Mesenchymal stem cell (in vitro differentiated cells and primary cell): Measurements from ENCODE around the gene ABHD6.

Experiments
- DNase-seq: peaks from one replicate; pipeline ENCODE4 v3.0.0-alpha.2; 2013
- H2AFZ ChIP-seq: one replicate; pipeline ENCODE4 v1.6.1; 2013; ENCODE audit warnings: low read depth, mild to moderate bottlenecking, control low read depth, inconsistent platforms, low read length, moderate library complexity
- H2AK5ac ChIP-seq: 2 replicates; pipeline ENCODE4 v1.6.1; 2013; ENCODE audit warnings: low read length, moderate library complexity, mild to moderate bottlenecking, inconsistent platforms; ENCODE audit not compliant: severe bottlenecking
- H2BK120ac ChIP-seq: one replicate; pipeline ENCODE4 v1.6.1; 2013; ENCODE audit warnings: low read depth, mild to moderate bottlenecking, inconsistent platforms, low read length, moderate library complexity
- H2BK12ac ChIP-seq, 2 experiments: one replicate each; pipeline ENCODE4 v1.6.1; 2013; ENCODE audit warnings: inconsistent platforms in 2 of 2, low read length in 2 of 2, mild to moderate bottlenecking in 2 of 2, moderate library complexity in 2 of 2, control low read depth in 1 of 2
- H2BK15ac ChIP-seq: one replicate; pipeline ENCODE4 v1.6.1; 2013; ENCODE audit warnings: mild to moderate bottlenecking, low read depth, inconsistent platforms; ENCODE audit not compliant: poor library complexity, severe bottlenecking
- H2BK5ac ChIP-seq: 2 replicates; pipeline ENCODE4 v1.6.1; 2013; ENCODE audit warnings: low read depth, mild to moderate bottlenecking, low read length, control low read depth, inconsistent platforms; ENCODE audit not compliant: poor library complexity, severe bottlenecking
- H3K14ac ChIP-seq, 2 experiments: one replicate each; pipeline ENCODE4 v1.6.1; 2013; ENCODE audit warnings: inconsistent platforms in 2 of 2, low read length in 2 of 2, control low read depth in 1 of 2, mild to moderate bottlenecking in 1 of 2, moderate library complexity in 1 of 2
- H3K18ac ChIP-seq, 2 experiments: one replicate each; pipeline ENCODE4 v1.6.1; 2013; ENCODE audit warnings: inconsistent platforms in 2 of 2, low read length in 2 of 2, control low read depth in 1 of 2, low read depth in 1 of 2, mild to moderate bottlenecking in 1 of 2
- H3K23ac ChIP-seq, 2 experiments: one replicate each; pipeline ENCODE4 v1.6.1; 2013; ENCODE audit warnings: inconsistent platforms in 2 of 2, low read length in 2 of 2, mild to moderate bottlenecking in 2 of 2, moderate library complexity in 2 of 2, control low read depth in 1 of 2
- H3K27ac ChIP-seq: 2 replicates; pipeline ENCODE4 v1.5.1; 2013; ENCODE audit warnings: mild to moderate bottlenecking, moderate library complexity, low read length, control low read depth, inconsistent platforms; ENCODE audit not compliant: poor library complexity, severe bottlenecking
- H3K27me3 ChIP-seq, 2 experiments: 2 replicates each; pipeline versions ENCODE4 v1.6.1 to v1.7.0; 2013; ENCODE audit warnings: low read length in 2 of 2, mild to moderate bottlenecking in 2 of 2, moderate library complexity in 2 of 2, control low read depth in 1 of 2, inconsistent platforms in 1 of 2; ENCODE audit not compliant: control insufficient read depth in 1 of 2, insufficient read depth in 1 of 2
- H3K36me3 ChIP-seq, 2 experiments: 2 replicates each; pipeline versions ENCODE4 v1.6.1 to v1.7.0; 2013; ENCODE audit warnings: low read length in 2 of 2, control low read depth in 1 of 2, inconsistent platforms in 1 of 2, low read depth in 1 of 2, mild to moderate bottlenecking in 1 of 2; ENCODE audit not compliant: insufficient read depth in 2 of 2, control insufficient read depth in 1 of 2
- H3K4ac ChIP-seq, 2 experiments: one replicate each; pipeline ENCODE4 v1.6.1; 2013; ENCODE audit warnings: inconsistent platforms in 2 of 2, low read length in 2 of 2, mild to moderate bottlenecking in 2 of 2, moderate library complexity in 2 of 2, control low read depth in 1 of 2, low read depth in 1 of 2
- H3K4me1 ChIP-seq: 2 replicates; pipeline ENCODE4 v1.6.1; 2013; ENCODE audit warnings: low read depth, low read length, control low read depth; ENCODE audit not compliant: control insufficient read depth, insufficient read depth
- H3K4me2 ChIP-seq: 2 replicates; pipeline ENCODE4 v1.6.1; 2013; ENCODE audit warnings: low read length, mild to moderate bottlenecking, inconsistent platforms; ENCODE audit not compliant: poor library complexity, severe bottlenecking
- H3K4me3 ChIP-seq, 2 experiments: 2 replicates each; pipeline versions ENCODE4 v1.5.1 to v1.7.0; 2013; ENCODE audit warnings: low read length in 2 of 2, mild to moderate bottlenecking in 2 of 2, control low read depth in 1 of 2, low read depth in 1 of 2; ENCODE audit not compliant: insufficient read depth in 1 of 2
- H3K79me1 ChIP-seq: replicated peaks from 2 replicates; pipeline ENCODE4 v1.6.1; 2013; ENCODE audit warnings: mild to moderate bottlenecking, control low read depth, low read length, inconsistent platforms; ENCODE audit not compliant: poor library complexity, severe bottlenecking
- H3K9ac ChIP-seq: 2 replicates; pipeline ENCODE4 v1.7.0; 2013; ENCODE audit warnings: mild to moderate bottlenecking, low read length, moderate library complexity
- H3K9me3 ChIP-seq: 2 replicates; pipeline ENCODE4 v1.7.0; 2013; ENCODE audit warnings: mild to moderate bottlenecking, low read length; ENCODE audit not compliant: control insufficient read depth
- H4K8ac ChIP-seq: one replicate; pipeline ENCODE4 v1.6.1; 2013; ENCODE audit warnings: inconsistent platforms, mild to moderate bottlenecking, low read length, moderate library complexity
- H4K91ac ChIP-seq: one replicate; pipeline ENCODE4 v1.6.1; 2013; ENCODE audit warnings: mild to moderate bottlenecking, low read length, inconsistent platforms
- WGBS: methylation state at CpG from one replicate; pipeline ENCODE4 v1.1.7; 2013; ENCODE audit warnings: mixed read lengths; 5-methylcytosine and 5-hydroxymethylcytosine counted together

Gene ABHD6

DNA sequence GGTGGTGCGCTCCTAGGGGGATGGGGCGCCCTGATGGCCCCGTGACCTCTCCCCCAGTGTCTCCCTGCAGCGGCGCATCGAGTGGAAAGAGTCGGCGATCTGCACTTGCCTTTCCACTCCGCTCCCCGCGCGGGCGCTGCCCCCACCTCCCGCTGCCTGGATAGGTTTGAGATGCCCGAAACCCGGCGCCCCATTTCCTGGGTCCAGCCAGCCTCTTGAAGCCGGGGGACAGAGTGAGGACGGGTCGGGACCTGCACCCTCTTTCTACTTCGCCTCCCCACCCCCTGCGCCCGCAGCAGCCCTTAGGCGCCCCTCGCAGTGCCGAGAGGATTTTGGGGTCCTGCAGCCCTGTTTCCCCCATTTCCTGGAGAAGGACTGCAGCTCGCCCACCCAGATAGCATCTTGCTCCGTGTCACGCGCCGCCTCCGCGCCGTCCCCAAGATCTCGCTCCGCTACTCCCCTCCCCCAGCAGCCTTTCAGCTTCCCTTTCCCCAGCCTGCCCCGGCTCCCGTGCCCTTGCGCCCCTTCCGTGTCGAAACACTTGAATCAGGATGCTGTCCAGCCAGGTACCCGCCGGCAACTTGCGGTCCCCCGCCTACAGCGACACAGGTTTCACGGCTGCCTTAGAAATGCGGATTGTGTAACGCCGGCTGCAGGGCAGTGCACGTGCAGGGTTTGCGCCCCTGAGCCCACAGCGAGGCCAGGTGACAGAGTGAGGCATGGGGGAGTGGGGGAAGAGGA, 519 bp downstream of the ABHD6 start:
- H3K18ac ChIP-seq: peak overlapping the region; percentile 15 to 81
- no peak overlapping the region for H2AK5ac ChIP-seq
- peaks cover 5 to 6% of the 10 kb centered on the region in 2 experiments for H3K27me3 ChIP-seq
- no peak overlapping the region for H3K27ac ChIP-seq
- peak overlapping the region; percentile 24 for H2BK120ac ChIP-seq
- H3K9me3 ChIP-seq: no peaks in the 10 kb centered on the region
- WGBS: 1% methylated on average over 53 of the region's 53 CpGs
- H2BK5ac ChIP-seq: no peak overlapping the region
- H4K8ac ChIP-seq: peak overlapping the region; percentile 68
- H2BK15ac ChIP-seq: peak overlapping the region; percentile 96
- H2AFZ ChIP-seq: peak overlapping the region; percentile 79
- H3K36me3 ChIP-seq: no peaks in the 10 kb centered on the region
- H2BK12ac ChIP-seq: peak overlapping the region in 1 of 2 experiments; percentile 57
- H3K14ac ChIP-seq: peak overlapping the region in 1 of 2 experiments; percentile 61
- H3K9ac ChIP-seq: peak overlapping the region; percentile 87
- peak overlapping the region; percentile 79 for H3K4me2 ChIP-seq
- peaks cover 11% of the 10 kb centered on the region for H3K79me1 ChIP-seq
- no peak overlapping the region for H3K4ac ChIP-seq
- DNase-seq: peak; percentile 21
- peak overlapping the region; percentile 84 to 94 for H3K4me3 ChIP-seq
- H3K23ac ChIP-seq: peak overlapping the region in 1 of 2 experiments; percentile 90
- peaks cover 10% of the 10 kb centered on the region for H3K4me1 ChIP-seq
- H4K91ac ChIP-seq: peak overlapping the region; percentile 61

DNA sequence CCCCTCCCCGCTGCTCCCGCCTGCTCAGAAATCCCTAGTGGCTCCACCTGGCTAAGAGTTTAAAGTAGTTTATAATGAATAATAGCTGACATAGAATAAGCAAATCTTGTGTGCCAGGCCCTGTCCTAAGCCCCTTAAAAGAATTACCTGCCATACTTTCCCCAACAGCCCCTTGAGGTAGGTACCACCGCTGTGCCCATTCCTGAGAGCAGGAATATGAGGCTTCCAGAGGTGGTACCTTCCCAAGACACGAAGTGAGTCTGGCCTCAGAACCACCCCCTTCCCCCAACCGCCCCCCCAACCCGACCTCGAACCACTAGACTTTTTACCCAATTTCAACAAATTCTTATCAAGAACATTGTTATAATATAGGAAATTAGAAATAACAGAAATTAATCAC, 1.2 kb downstream of the ABHD6 start:
- Histone ChIP-seq H2BK5ac (no peak overlapping the region), H3K9me3 (no peaks in the 10 kb centered on the region), H2AFZ (no peak overlapping the region), H4K8ac (no peak overlapping the region), H3K36me3 (no peaks in the 10 kb centered on the region), H3K27ac (no peak overlapping the region), H3K4me2 (peak overlapping the region; percentile 79), H4K91ac (no peak overlapping the region), H3K23ac (no peak overlapping the region), H3K4ac (no peak overlapping the region), H2BK120ac (no peak overlapping the region), H3K79me1 (peaks cover 14% of the 10 kb centered on the region), H2BK12ac (no peak overlapping the region), H3K9ac (peak overlapping the region; percentile 87), H3K18ac (no peak overlapping the region), H3K4me3 (peak overlapping the region in 1 of 2 experiments; percentile 94), H3K4me1 (peaks cover 10% of the 10 kb centered on the region), H3K14ac (no peak overlapping the region), H3K27me3 (peaks cover under 1 to 5% of the 10 kb centered on the region in 2 experiments), H2AK5ac (no peak overlapping the region), H2BK15ac (no peak overlapping the region)
- 72% methylated on average over 2 of the region's 7 CpGs for WGBS
- DNase-seq: no peak

DNA sequence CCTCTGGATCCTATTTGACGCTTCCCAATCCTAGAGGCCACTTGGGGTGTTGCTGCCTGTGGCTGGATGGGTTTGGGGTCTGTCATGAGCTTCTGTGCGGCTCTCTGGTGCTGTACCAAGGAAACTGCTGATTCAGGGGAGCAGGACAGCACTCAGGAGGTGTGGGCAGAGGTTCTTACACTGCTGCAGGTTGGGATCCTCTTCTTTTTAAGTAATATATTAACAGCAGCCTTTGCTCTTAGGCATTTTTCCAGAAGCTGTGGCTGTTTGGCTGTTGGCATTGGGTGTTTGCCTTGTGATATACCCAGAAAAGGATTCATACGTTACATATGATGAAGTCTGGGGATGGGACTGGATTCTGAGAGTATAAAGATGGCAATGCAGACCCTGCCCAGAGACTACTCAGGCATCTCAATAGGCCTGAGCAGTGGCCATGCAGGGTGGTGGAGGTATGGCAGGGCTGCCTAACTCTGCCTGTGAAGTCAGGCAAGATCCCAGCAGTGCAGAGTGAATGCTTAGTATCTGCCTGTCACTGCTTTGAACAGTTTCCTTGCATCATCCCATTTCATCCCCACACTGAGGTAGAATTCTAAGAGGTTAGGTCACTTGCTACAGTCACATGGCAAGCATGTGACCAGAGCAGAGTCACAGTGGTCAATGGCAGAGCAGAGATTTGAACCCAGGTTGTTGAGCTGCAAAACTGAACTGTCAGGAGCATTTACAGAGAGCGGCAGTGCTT, 3.9 kb downstream of the ABHD6 start:
- 98% methylated on average over 4 of the region's 4 CpGs for WGBS
- no peak overlapping the region for H4K8ac ChIP-seq

DNA sequence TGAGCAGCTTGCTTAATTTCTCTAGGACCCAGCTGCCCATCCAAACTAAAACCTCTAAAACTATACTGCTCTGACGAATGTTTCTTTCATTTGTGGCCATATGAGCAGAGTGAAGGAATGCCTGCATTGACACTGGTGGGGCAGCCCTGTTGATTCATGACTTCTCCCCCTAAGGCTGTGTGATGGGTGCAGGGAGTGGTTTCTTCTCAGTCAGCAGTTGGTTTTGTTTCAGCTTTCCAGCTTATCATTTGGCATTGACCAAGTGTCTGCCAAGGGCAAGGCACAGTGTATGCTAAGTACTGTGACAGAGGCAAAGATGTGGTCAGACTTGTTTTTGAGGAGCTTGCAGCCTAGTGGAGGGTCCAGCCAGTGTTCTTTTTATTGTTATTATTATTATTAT, 4.7 kb downstream of the ABHD6 start:
- Histone ChIP-seq H3K9ac (no peak overlapping the region), H3K14ac (no peak overlapping the region), H2BK12ac (no peak overlapping the region), H2BK5ac (no peak overlapping the region), H2AK5ac (no peak overlapping the region), H3K4ac (no peak overlapping the region), H4K8ac (no peak overlapping the region), H3K36me3 (no peaks in the 10 kb centered on the region), H2BK120ac (no peak overlapping the region), H3K4me3 (no peak overlapping the region), H4K91ac (no peak overlapping the region), H3K23ac (no peak overlapping the region), H3K4me2 (no peak overlapping the region), H2BK15ac (no peak overlapping the region), H3K9me3 (no peaks in the 10 kb centered on the region), H2AFZ (no peak overlapping the region), H3K79me1 (peaks cover 22% of the 10 kb centered on the region), H3K27ac (no peak overlapping the region), H3K4me1 (peaks cover 6% of the 10 kb centered on the region), H3K18ac (no peak overlapping the region), H3K27me3 (no peaks in the 10 kb centered on the region)
- WGBS: 100% methylated on average over 1 of the region's 1 CpG
- DNase-seq: no peak

More for the DNA sequence above, 3.9 kb downstream of the ABHD6 start:
- H2BK120ac ChIP-seq: no peak overlapping the region
- H2AFZ ChIP-seq: no peak overlapping the region
- peaks cover 10% of the 10 kb centered on the region for H3K4me1 ChIP-seq
- H3K27me3 ChIP-seq: peaks cover 0 to under 1% of the 10 kb centered on the region in 2 experiments
- no peaks in the 10 kb centered on the region for H3K9me3 ChIP-seq
- no peak overlapping the region for H2BK15ac ChIP-seq
- no peak overlapping the region for H2BK5ac ChIP-seq
- H3K23ac ChIP-seq: no peak overlapping the region
- no peak overlapping the region for H3K9ac ChIP-seq
- no peak overlapping the region for H2AK5ac ChIP-seq
- no peak overlapping the region for H3K4me2 ChIP-seq
- H3K36me3 ChIP-seq: no peaks in the 10 kb centered on the region
- H4K91ac ChIP-seq: no peak overlapping the region
- H3K4ac ChIP-seq: no peak overlapping the region
- no peak overlapping the region for H3K4me3 ChIP-seq
- peak; percentile 23 for DNase-seq
- H3K27ac ChIP-seq: no peak overlapping the region
- H2BK12ac ChIP-seq: no peak overlapping the region
- H3K14ac ChIP-seq: no peak overlapping the region
- H3K79me1 ChIP-seq: peaks cover 22% of the 10 kb centered on the region
- no peak overlapping the region for H3K18ac ChIP-seq
